Stomach (tissue), 4 donors: Measurements from ENCODE around the gene EEF1G.

Source experiments
- POLR2AphosphoS5 ChIP-seq, 3 donors: sonication (generic); formaldehyde crosslinking; IDR thresholded peaks; one replicate each; pipeline ENCODE4 v1.6.1; 2016; ENCODE audit warnings: antibody characterized with exemption in 3 of 3
- TF ChIP-seq, protein P1 (sequence below), 7 experiments: fragments of 450-650 bp in 4 of 7; fragments of 200-600 bp in 3 of 7; sonication (generic) in 3 of 7; IDR thresholded peaks; one replicate each; pipeline ENCODE4 v1.5.1; 2016 to 2019; ENCODE audit warnings: antibody characterized with exemption in 7 of 7, control low read depth in 2 of 7, mild to moderate bottlenecking in 1 of 7

DNA sequence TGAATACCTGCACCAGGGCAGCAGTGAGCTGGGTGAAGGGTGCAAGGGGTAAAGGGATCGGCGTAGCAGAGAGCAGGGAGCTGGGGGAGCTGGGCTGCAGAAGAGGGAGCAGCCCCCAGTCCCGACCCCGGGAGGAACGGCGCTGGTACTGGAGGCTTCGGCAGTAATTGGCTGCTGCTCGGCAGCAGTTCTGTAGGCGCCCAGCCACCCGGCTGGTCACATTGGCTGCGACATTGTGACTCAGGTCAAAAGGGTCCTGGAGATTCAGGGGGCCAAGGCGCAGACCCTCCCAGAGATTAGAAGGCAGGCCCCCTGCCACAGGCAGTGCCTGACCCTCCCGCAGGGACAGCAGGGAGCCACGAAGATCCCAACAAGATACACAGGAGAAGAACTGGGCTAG is 2.1 kb upstream of the EEF1G start:
- TF ChIP-seq, protein P1, sequence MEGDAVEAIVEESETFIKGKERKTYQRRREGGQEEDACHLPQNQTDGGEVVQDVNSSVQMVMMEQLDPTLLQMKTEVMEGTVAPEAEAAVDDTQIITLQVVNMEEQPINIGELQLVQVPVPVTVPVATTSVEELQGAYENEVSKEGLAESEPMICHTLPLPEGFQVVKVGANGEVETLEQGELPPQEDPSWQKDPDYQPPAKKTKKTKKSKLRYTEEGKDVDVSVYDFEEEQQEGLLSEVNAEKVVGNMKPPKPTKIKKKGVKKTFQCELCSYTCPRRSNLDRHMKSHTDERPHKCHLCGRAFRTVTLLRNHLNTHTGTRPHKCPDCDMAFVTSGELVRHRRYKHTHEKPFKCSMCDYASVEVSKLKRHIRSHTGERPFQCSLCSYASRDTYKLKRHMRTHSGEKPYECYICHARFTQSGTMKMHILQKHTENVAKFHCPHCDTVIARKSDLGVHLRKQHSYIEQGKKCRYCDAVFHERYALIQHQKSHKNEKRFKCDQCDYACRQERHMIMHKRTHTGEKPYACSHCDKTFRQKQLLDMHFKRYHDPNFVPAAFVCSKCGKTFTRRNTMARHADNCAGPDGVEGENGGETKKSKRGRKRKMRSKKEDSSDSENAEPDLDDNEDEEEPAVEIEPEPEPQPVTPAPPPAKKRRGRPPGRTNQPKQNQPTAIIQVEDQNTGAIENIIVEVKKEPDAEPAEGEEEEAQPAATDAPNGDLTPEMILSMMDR (IDR thresholded peaks at IDR 0.05): no peak
- TF ChIP-seq POLR2AphosphoS5 (IDR thresholded peaks at IDR 0.05): no peak
